Aorta (tissue), 5 donors: ENCODE data around the gene CPED1. TPM values are rescaled to one million over a fixed set of nuclear protein-coding genes. Genes with fewer than 3 reads are reported as not detected.

Experiments
- ATAC-seq: fragments of 200-7000 bp; cut with Tn5 transposase; one replicate; pipeline ENCODE4 v1.9.1; 2022; ENCODE audit warnings: moderate library complexity; ENCODE audit not compliant: low FRiP score
- DNase-seq, 2 donors: peaks; one replicate each; pipeline ENCODE4 v3.0.0-alpha.2; 2020
- H3K27ac ChIP-seq, 2 donors: one replicate each; pipeline ENCODE4 v1.5.1; 2013; ENCODE audit warnings: low read length in 2 of 2, mild to moderate bottlenecking in 2 of 2, moderate library complexity in 2 of 2, control low read depth in 1 of 2, inconsistent platforms in 1 of 2, low read depth in 1 of 2
- H3K27me3 ChIP-seq, 2 donors: one replicate each; pipeline ENCODE4 v1.6.1; 2013; ENCODE audit warnings: control low read depth in 1 of 2, low read length in 1 of 2, mild to moderate bottlenecking in 1 of 2, moderate library complexity in 1 of 2; ENCODE audit not compliant: insufficient read depth in 2 of 2, control insufficient read depth in 1 of 2
- H3K36me3 ChIP-seq, 2 donors: one replicate each; pipeline ENCODE4 v1.6.1; 2013; ENCODE audit warnings: control low read depth in 1 of 2, low read length in 1 of 2, mild to moderate bottlenecking in 1 of 2; ENCODE audit not compliant: insufficient read depth in 2 of 2, control insufficient read depth in 1 of 2
- H3K4me1 ChIP-seq, 2 donors: one replicate each; pipeline ENCODE4 v1.6.1; 2013; ENCODE audit warnings: low read length in 2 of 2, control low read depth in 1 of 2, mild to moderate bottlenecking in 1 of 2, moderate library complexity in 1 of 2; ENCODE audit not compliant: insufficient read depth in 2 of 2, control insufficient read depth in 1 of 2
- H3K4me3 ChIP-seq, 2 donors: one replicate each; pipeline ENCODE4 v1.5.1; 2013; ENCODE audit warnings: low read length in 2 of 2, control low read depth in 1 of 2, mild to moderate bottlenecking in 1 of 2
- H3K9me3 ChIP-seq: one replicate; pipeline ENCODE4 v1.6.1; 2013; ENCODE audit warnings: mild to moderate bottlenecking, low read length; ENCODE audit not compliant: control insufficient read depth
- WGBS, 2 donors: extraction: QIAGEN DNeasy Blood & Tissue Kit; methylation state at CpG; one replicate each; pipeline ENCODE4 v1.1.7; 2013; 5-methylcytosine and 5-hydroxymethylcytosine counted together
- intact Hi-C, 2 donors: fragments of 100-400 bp; cut with DNase I; formaldehyde crosslinking; loops; one replicate each; pipeline versions ENCODE4 v1.14.2 to v1.15.0; 2022
- polyA plus RNA-seq, 2 donors: library from polyadenylated mRNA; stranded (reverse); fragments of 200-250 nt; gene quantifications; one replicate each; pipeline ENCODE4 v1.2.3, GENCODE V29; 2013
- total RNA-seq, 2 donors: library from RNA; stranded (reverse); fragmentation: NEBNext Ultra II Directional; extraction: Animal tissue kit (Norgen Biotek cat#: 25700); gene quantifications; one replicate each; pipeline ENCODE4 v1.2.1, GENCODE V29; 2021
- donor health status: healthy with polysubstance abuse.
- donor health status: Bipolar disorder and iron deficiency.
- donor health status: DM: no; HTN: no; CAD: no.
- donor health status: DM: no; HTN: no; CAD: no.
- donor health status: DM: yes; HTN: yes; CAD: no.

CPED1 gene
- total and polyA plus RNA-seq, 4 donors: 35.3 to 201 (median 79.0) TPM

- H3K27ac ChIP-seq: no peak overlapping the region
- no peak overlapping the region for H3K4me3 ChIP-seq
- ATAC-seq: no peak
- no peaks in the 10 kb centered on the region for H3K36me3 ChIP-seq
- DNase-seq: no peak
- H3K27me3 ChIP-seq: no peaks in the 10 kb centered on the region
- intact Hi-C loops: no loop called here
- H3K4me1 ChIP-seq: peaks cover 8 to 16% of the 10 kb centered on the region in 2 donors
- H3K9me3 ChIP-seq: no peaks in the 10 kb centered on the region
Observed at GRCh38 chr7:121077165-121077630, 88.7 kb downstream of the CPED1 start.

GRCh38 chr7:121078701-121079227, 90.3 kb downstream of the CPED1 start:
- Histone ChIP-seq H3K27ac (peak overlapping the region in 1 of 2 donors; percentile 17), H3K9me3 (no peaks in the 10 kb centered on the region), H3K36me3 (no peaks in the 10 kb centered on the region), H3K4me1 (peaks cover 7 to 16% of the 10 kb centered on the region in 2 donors), H3K27me3 (no peaks in the 10 kb centered on the region), H3K4me3 (no peak overlapping the region)
- 97% methylated on average over 2 of the region's 2 CpGs for WGBS, 2 donors
- intact Hi-C loops: loop anchor here in 1 of 2 donors (2.0 kb wide), 1 partner anchor 90 kb away; the partner anchor contains the start of gene CPED1
- no peak for DNase-seq
- ATAC-seq: no peak

GRCh38 chr7:121079425-121080169, 91.1 kb downstream of the CPED1 start:
- no peak overlapping the region for H3K4me3 ChIP-seq
- no peaks in the 10 kb centered on the region for H3K27me3 ChIP-seq
- ATAC-seq: no peak
- peaks cover 6 to 11% of the 10 kb centered on the region in 2 donors for H3K4me1 ChIP-seq
- H3K9me3 ChIP-seq: no peaks in the 10 kb centered on the region
- H3K36me3 ChIP-seq: no peaks in the 10 kb centered on the region
- no peak overlapping the region for H3K27ac ChIP-seq
- intact Hi-C loops: loop anchor here (2.0 kb wide), 1 partner anchor 91 kb away; the partner anchor contains the start of gene CPED1 (in 2 of the 2)
- WGBS, 2 donors: 63 to 68% methylated on average over 5 of the region's 5 CpGs
- no peak for DNase-seq

GRCh38 chr7:121080257-121080912, 91.9 kb downstream of the CPED1 start:
- 98% methylated on average over 2 of the region's 2 CpGs for WGBS, 2 donors

GRCh38 chr7:121080913-121081326, 92.4 kb downstream of the CPED1 start:
- WGBS, 2 donors: 62 to 69% methylated on average over 4 of the region's 4 CpGs
- peaks cover 6 to 14% of the 10 kb centered on the region in 2 donors for H3K4me1 ChIP-seq

More at GRCh38 chr7:121080257-121080912, 91.9 kb downstream of the CPED1 start:
- Histone ChIP-seq H3K4me1 (peaks cover 6 to 14% of the 10 kb centered on the region in 2 donors), H3K4me3 (no peak overlapping the region), H3K27me3 (no peaks in the 10 kb centered on the region), H3K27ac (no peak overlapping the region), H3K36me3 (no peaks in the 10 kb centered on the region), H3K9me3 (no peaks in the 10 kb centered on the region)
- no peak for ATAC-seq
- intact Hi-C loops: loop anchor here in 1 of 2 donors (2.0 kb wide), 1 partner anchor 92 kb away; the partner anchor contains the start of gene CPED1
- DNase-seq: no peak

GRCh38 chr7:121081327-121081936, 92.9 kb downstream of the CPED1 start:
- no peaks in the 10 kb centered on the region for H3K36me3 ChIP-seq
- no peak for DNase-seq
- intact Hi-C loops: loop anchor here in 1 of 2 donors (2.0 kb wide), 1 partner anchor 93 kb away; the partner anchor contains the start of gene CPED1
- no peaks in the 10 kb centered on the region for H3K9me3 ChIP-seq
- 39 to 44% methylated on average over 3 of the region's 3 CpGs for WGBS, 2 donors
- H3K27ac ChIP-seq: no peak overlapping the region
- peaks cover 4 to 14% of the 10 kb centered on the region in 2 donors for H3K4me1 ChIP-seq
- H3K27me3 ChIP-seq: no peaks in the 10 kb centered on the region
- no peak overlapping the region for H3K4me3 ChIP-seq
- ATAC-seq: peak; percentile 85

More at GRCh38 chr7:121080913-121081326, 92.4 kb downstream of the CPED1 start:
- Histone ChIP-seq H3K36me3 (no peaks in the 10 kb centered on the region), H3K27me3 (no peaks in the 10 kb centered on the region), H3K4me3 (no peak overlapping the region), H3K9me3 (no peaks in the 10 kb centered on the region), H3K27ac (no peak overlapping the region)
- ATAC-seq (no peak), DNase-seq (no peak)
- intact Hi-C loops: loop anchor here in 1 of 2 donors (2.0 kb wide), 1 partner anchor 92 kb away; the partner anchor contains the start of gene CPED1

- intact Hi-C loops: no loop called here
Observed at GRCh38 chr7:121082400-121083101, 94.0 kb downstream of the CPED1 start.

More at GRCh38 chr7:121082400-121083101, 94.0 kb downstream of the CPED1 start:
- ATAC-seq (no peak), DNase-seq (no peak)
- Histone ChIP-seq H3K4me1 (peaks cover 6 to 18% of the 10 kb centered on the region in 2 donors), H3K27me3 (no peaks in the 10 kb centered on the region), H3K9me3 (no peaks in the 10 kb centered on the region), H3K4me3 (no peak overlapping the region), H3K27ac (peak overlapping the region in 1 of 2 donors; percentile 67), H3K36me3 (no peaks in the 10 kb centered on the region)
